GM23338 (cell line): ENCODE data around the gene CRTC3. TPM values are rescaled to one million over a fixed set of nuclear protein-coding genes. Genes with fewer than 3 reads are reported as not detected.

ENCODE experiments used
- ATAC-seq: fragments of 200-7000 bp; cut with Tn5 transposase; 3 replicates; pipeline ENCODE4 v1.9.1; 2020
- DNase-seq: peaks from one replicate; pipeline ENCODE4 v3.0.0-alpha.2; 2015; ENCODE audit warnings: low spot score
- H2AFZ ChIP-seq: fragments of 200-600 bp; sonication (generic); 2 replicates; pipeline ENCODE4 v1.8.0; 2016; ENCODE audit warnings: antibody characterized with exemption, mild to moderate bottlenecking, moderate library complexity
- H3F3A ChIP-seq: fragments of 200-600 bp; sonication (generic); replicated peaks from 2 replicates; pipeline ENCODE4 v1.8.0; 2017; ENCODE audit warnings: antibody characterized with exemption, mixed run types, low read depth
- H3K27ac ChIP-seq: fragments of 200-600 bp; sonication (generic); 2 replicates; pipeline ENCODE4 v1.6.1; 2016; ENCODE audit warnings: low read depth
- H3K27me3 ChIP-seq: fragments of 200-600 bp; sonication (generic); 2 replicates; pipeline ENCODE4 v1.8.0; 2016; ENCODE audit warnings: mild to moderate bottlenecking, mixed run types, moderate library complexity; ENCODE audit not compliant: insufficient read depth
- H3K36me3 ChIP-seq: fragments of 200-600 bp; sonication (generic); 2 replicates; pipeline ENCODE4 v1.8.0; 2016; ENCODE audit warnings: mild to moderate bottlenecking; ENCODE audit not compliant: insufficient read depth
- H3K4me1 ChIP-seq: fragments of 200-600 bp; sonication (generic); 2 replicates; pipeline ENCODE4 v1.8.0; 2016; ENCODE audit warnings: mild to moderate bottlenecking, moderate library complexity; ENCODE audit not compliant: insufficient read depth
- H3K4me2 ChIP-seq: fragments of 200-600 bp; sonication (generic); 2 replicates; pipeline ENCODE4 v1.7.1; 2017; ENCODE audit warnings: mixed run types
- H3K4me3 ChIP-seq: fragments of 200-600 bp; sonication (generic); 2 replicates; pipeline ENCODE4 v1.6.1; 2016; ENCODE audit warnings: mixed run types
- H3K79me2 ChIP-seq: fragments of 200-600 bp; sonication (generic); replicated peaks from 2 replicates; pipeline ENCODE4 v1.8.0; 2017; ENCODE audit warnings: mild to moderate bottlenecking; ENCODE audit not compliant: insufficient read depth
- H3K9me2 ChIP-seq: fragments of 200-600 bp; sonication (generic); 2 replicates; pipeline ENCODE4 v1.8.0; 2017; ENCODE audit not compliant: insufficient read depth
- H4K20me1 ChIP-seq: fragments of 200-600 bp; sonication (generic); replicated peaks from 2 replicates; pipeline ENCODE4 v1.8.0; 2017; ENCODE audit warnings: mild to moderate bottlenecking; ENCODE audit not compliant: insufficient read depth
- H3K27ac Mint-ChIP-seq: 2 replicates; pipeline ENCODE4 v1.8.0; 2020; ENCODE audit warnings: inconsistent platforms, mild to moderate bottlenecking, moderate library complexity, mixed read lengths
- H3K27me3 Mint-ChIP-seq: 3 replicates; pipeline ENCODE4 v1.8.0; 2022; ENCODE audit warnings: low read depth, mild to moderate bottlenecking, moderate library complexity, mixed read lengths, inconsistent platforms; ENCODE audit not compliant: insufficient read depth, poor library complexity
- H3K36me3 Mint-ChIP-seq: 3 replicates; pipeline ENCODE4 v1.8.0; 2021; ENCODE audit warnings: low read depth, mild to moderate bottlenecking, inconsistent platforms, moderate library complexity, mixed read lengths
- H3K4me1 Mint-ChIP-seq: 3 replicates; pipeline ENCODE4 v1.8.0; 2020; ENCODE audit warnings: mild to moderate bottlenecking, inconsistent platforms, mixed read lengths
- H3K4me3 Mint-ChIP-seq: 3 replicates; pipeline ENCODE4 v1.8.0; 2021; ENCODE audit warnings: moderate library complexity, mild to moderate bottlenecking, inconsistent platforms, mixed read lengths
- H3K9me3 Mint-ChIP-seq: 3 replicates; pipeline ENCODE4 v1.8.0; 2020; ENCODE audit warnings: moderate library complexity, mild to moderate bottlenecking, inconsistent platforms, mixed read lengths
- CREB1 ChIP-seq: fragments of 250-450 bp; sonication (Bioruptor Pico); IDR thresholded peaks from 2 replicates; pipeline ENCODE4 v1.5.0; 2020; ENCODE audit warnings: low read depth, mild to moderate bottlenecking, moderate library complexity
- CTCF ChIP-seq, 2 experiments: fragments of 200-600 bp in 1 of 2; sonication (generic) in 1 of 2; conservative IDR thresholded peaks; 2 replicates each; pipeline versions ENCODE4 v1.5.1 to v1.6.1; 2016 to 2017; ENCODE audit warnings: antibody characterized with exemption in 2 of 2, low read depth in 2 of 2, mild to moderate bottlenecking in 2 of 2, moderate library complexity in 1 of 2
- ETS1 ChIP-seq: IDR thresholded peaks from 2 replicates; pipeline ENCODE4 v1.6.1; 2016; ENCODE audit warnings: antibody characterized with exemption
- NANOG ChIP-seq: IDR thresholded peaks from 2 replicates; pipeline ENCODE4 v1.6.1; 2016; ENCODE audit warnings: antibody characterized with exemption, borderline replicate concordance
- ZNF114 ChIP-seq: fragments of 250-450 bp; sonication (Bioruptor Pico); IDR thresholded peaks from 2 replicates; pipeline ENCODE4 v1.5.0; 2020; ENCODE audit warnings: mild to moderate bottlenecking, moderate library complexity
- ZNF331 ChIP-seq: fragments of 250-450 bp; sonication (Bioruptor Pico); IDR thresholded peaks from 2 replicates; pipeline ENCODE4 v1.5.0; 2020; ENCODE audit warnings: low read depth, mild to moderate bottlenecking, moderate library complexity
- ZNF462 ChIP-seq: fragments of 250-450 bp; sonication (Bioruptor Pico); IDR thresholded peaks from 2 replicates; pipeline ENCODE4 v1.5.0; 2020; ENCODE audit warnings: mild to moderate bottlenecking, moderate library complexity
- polyA plus RNA-seq: library from polyadenylated mRNA; unstranded; fragments of >200 nt; fragmentation: Nextera tagmentation; extraction: Ambion mirVana; gene quantifications from 2 replicates; pipeline ENCODE4 v1.2.1, GENCODE V29; 2016
- total RNA-seq: library from RNA; depleted of rRNA; stranded (reverse); fragments of >200 nt; shearing (Covaris generic); gene quantifications from 2 replicates; pipeline ENCODE4 v1.2.3, GENCODE V29; 2014

Gene CRTC3
- total and polyA plus RNA-seq, 2 experiments from 2014 or later: 2.8 to 3.8 TPM

- Histone ChIP-seq H3K4me3 (no peak overlapping the region), H4K20me1 (no peaks in the 10 kb centered on the region), H3F3A (no peaks in the 10 kb centered on the region), H3K4me1 (no peaks in the 10 kb centered on the region), H3K27ac (no peak overlapping the region), H3K79me2 (no peaks in the 10 kb centered on the region), H3K9me2 (no peaks in the 10 kb centered on the region; the same call in 1 of the 2 replicates), H2AFZ (no peak overlapping the region), H3K27me3 (no peaks in the 10 kb centered on the region), H3K4me2 (no peak overlapping the region), H3K36me3 (no peaks in the 10 kb centered on the region)
- H3K27me3 Mint-ChIP-seq: peaks cover 7% of the 10 kb centered on the region
- H3K27ac Mint-ChIP-seq: no peak overlapping the region
- peaks cover 5% of the 10 kb centered on the region; the same call in 2 of the 3 replicates for H3K4me1 Mint-ChIP-seq
- H3K9me3 Mint-ChIP-seq: no peaks in the 10 kb centered on the region
- DNase-seq (no peak), ATAC-seq (no peak)
- no peaks in the 10 kb centered on the region for H3K36me3 Mint-ChIP-seq
- no peak for TF ChIP-seq ZNF331 (CRISPR knock-in tag)
- TF ChIP-seq ZNF462 (CRISPR knock-in tag): no peak
- no peak for TF ChIP-seq ETS1
- TF ChIP-seq CREB1 (CRISPR knock-in tag): no peak
- TF ChIP-seq NANOG: no peak
- TF ChIP-seq ZNF114 (CRISPR knock-in tag): no peak
- TF ChIP-seq CTCF (conservative IDR thresholded peaks at IDR 0.05; ENCODE audit: low read depth in 2 of 2): no peak
- no peak overlapping the region for H3K4me3 Mint-ChIP-seq
Observed at GRCh38 chr15:90683876-90684275, 154.2 kb downstream of the CRTC3 start.
